ENCODE results near the gene ECE1. TPM values are rescaled to one million over a fixed set of nuclear protein-coding genes. Genes with fewer than 3 reads are reported as not detected.

The ECE1 gene
- total RNA-seq, 4 donors from 2014 or later = 45.6 to 175 (median 59.1) TPM

GRCh38 chr1:21266119-21266774, 24.0 kb downstream of the ECE1 start:
- Histone ChIP-seq H3K36me3 (no peaks in the 10 kb centered on the region), H3K27ac (no peak overlapping the region), H3K4me3 (no peak overlapping the region), H3K9me3 (no peaks in the 10 kb centered on the region), H3K4me1 (peaks cover 0 to 26% of the 10 kb centered on the region in 2 donors), H3K27me3 (no peaks in the 10 kb centered on the region)
- no peak for DNase-seq
- TF ChIP-seq POLR2A (IDR thresholded peaks at IDR 0.05) = no peak
- TF ChIP-seq CTCF (IDR thresholded peaks at IDR 0.05) = no peak
- intact Hi-C loops (cut with DNase I; ENCODE audit: low total_unique reads) = no loop called here

GRCh38 chr1:21265644-21266043, 24.6 kb downstream of the ECE1 start:
- H3K27ac ChIP-seq = peak overlapping the region; percentile 20 to 34
- no peaks in the 10 kb centered on the region for H3K9me3 ChIP-seq
- no peaks in the 10 kb centered on the region for H3K27me3 ChIP-seq
- no peak for TF ChIP-seq POLR2A (IDR thresholded peaks at IDR 0.05)
- TF ChIP-seq CTCF (IDR thresholded peaks at IDR 0.05) = no peak
- no peak overlapping the region for H3K4me3 ChIP-seq
- DNase-seq = no peak
- intact Hi-C loops (cut with DNase I; ENCODE audit: low total_unique reads) = no loop called here
- peaks cover 0 to 30% of the 10 kb centered on the region in 2 donors for H3K4me1 ChIP-seq
- no peaks in the 10 kb centered on the region for H3K36me3 ChIP-seq

DNA sequence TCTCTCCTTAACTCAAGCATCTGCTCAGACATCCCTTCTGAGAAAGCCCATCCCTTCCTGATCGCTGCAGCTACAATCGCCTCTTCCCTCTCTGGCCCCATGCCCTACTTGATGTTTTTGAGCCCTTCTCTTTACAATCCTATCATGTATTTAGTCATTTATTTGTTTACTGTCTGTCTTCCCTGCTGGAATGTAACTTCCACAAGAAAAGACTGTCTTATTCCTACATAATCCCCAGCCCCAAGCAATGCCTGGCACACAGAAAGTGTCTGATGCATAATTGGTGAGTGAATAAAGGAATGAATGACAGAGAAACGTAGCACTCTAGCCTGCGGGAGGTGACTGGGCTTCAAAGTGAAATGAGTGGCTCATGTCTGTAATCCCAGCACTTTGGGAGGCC, 25.4 kb downstream of the ECE1 start:
- Histone ChIP-seq H3K9me3 (no peaks in the 10 kb centered on the region), H3K27ac (peak overlapping the region in 1 of 2 donors; percentile 34), H3K4me3 (no peak overlapping the region), H3K36me3 (no peaks in the 10 kb centered on the region), H3K4me1 (peaks cover 0 to 30% of the 10 kb centered on the region in 2 donors), H3K27me3 (no peaks in the 10 kb centered on the region)
- intact Hi-C loops (cut with DNase I; ENCODE audit: low total_unique reads) = loop anchor here (5.0 kb wide), 1 partner anchor 77 kb away; no protein-coding TSS in a partner anchor
- TF ChIP-seq POLR2A (IDR thresholded peaks at IDR 0.05) (no peak), CTCF (IDR thresholded peaks at IDR 0.05) (no peak)
- no peak for DNase-seq

- Histone ChIP-seq H3K27ac (peak overlapping the region; percentile 84 to 88), H3K4me3 (no peak overlapping the region), H3K4me1 (peaks cover 0 to 30% of the 10 kb centered on the region in 2 donors), H3K27me3 (no peaks in the 10 kb centered on the region), H3K36me3 (no peaks in the 10 kb centered on the region), H3K9me3 (no peaks in the 10 kb centered on the region)
- no peak for TF ChIP-seq POLR2A (IDR thresholded peaks at IDR 0.05)
- no peak for TF ChIP-seq CTCF (IDR thresholded peaks at IDR 0.05)
- no peak for DNase-seq
- intact Hi-C loops (cut with DNase I; ENCODE audit: low total_unique reads) = loop anchor here (5.0 kb wide), 1 partner anchor 79 kb away; no protein-coding TSS in a partner anchor
These were observed 26.5 kb downstream of the ECE1 start for GRCh38 chr1:21263653-21264225.

DNA sequence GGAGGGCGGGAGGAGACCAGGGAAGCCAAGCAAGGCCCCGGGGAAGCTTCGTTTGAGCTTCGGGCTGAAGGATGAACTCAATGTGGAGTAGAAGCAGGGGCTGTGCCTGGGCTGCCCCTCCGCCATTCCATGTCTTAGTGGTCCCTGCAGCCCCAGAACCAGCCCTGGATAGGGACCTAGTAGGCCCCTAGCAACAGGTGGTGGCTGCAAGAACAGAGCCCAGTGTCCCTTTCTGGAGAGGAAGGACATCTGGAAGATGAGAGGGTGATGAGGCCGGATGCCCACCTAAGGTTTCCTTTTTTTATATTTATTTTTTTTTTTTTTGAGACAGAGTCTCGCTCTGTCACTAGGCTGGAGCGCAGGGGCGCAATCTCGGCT, 27.2 kb downstream of the ECE1 start:
- no peak for DNase-seq
- Histone ChIP-seq H3K36me3 (no peaks in the 10 kb centered on the region), H3K27ac (peak overlapping the region; percentile 84 to 88), H3K4me1 (peaks cover 0 to 30% of the 10 kb centered on the region in 2 donors), H3K4me3 (no peak overlapping the region), H3K27me3 (no peaks in the 10 kb centered on the region), H3K9me3 (no peaks in the 10 kb centered on the region)
- intact Hi-C loops (cut with DNase I; ENCODE audit: low total_unique reads) = loop anchor here (5.0 kb wide), 1 partner anchor 79 kb away; no protein-coding TSS in a partner anchor
- no peak for TF ChIP-seq CTCF (IDR thresholded peaks at IDR 0.05)
- no peak for TF ChIP-seq POLR2A (IDR thresholded peaks at IDR 0.05)

Measured in uterus (tissue), 4 donors.